HL-60 (cell line): Measurements from ENCODE around the gene ZSWIM3.

ENCODE experiments used
- CTCF ChIP-seq: IDR thresholded peaks from one replicate; pipeline ENCODE4 v1.5.1; 2011; ENCODE audit warnings: low read length, control low read depth, inconsistent platforms; ENCODE audit not compliant: insufficient read depth
- POLR2AphosphoS5 ChIP-seq: IDR thresholded peaks from 2 replicates; pipeline ENCODE4 v1.6.1; 2012; ENCODE audit warnings: low read depth

GRCh38 chr20:45924391-45925261 lies 67.2 kb downstream of the ZSWIM3 start:
- TF ChIP-seq CTCF (no peak), POLR2AphosphoS5 (no peak)
